Activated naive CD4-positive, alpha-beta T cell treated with anti-CD3 and anti-CD28 coated beads, Interleukin-2, amount 50 U/mL, for 24 hours (primary cell): ENCODE data around the gene INIP.

ENCODE experiments used
- H3K27ac Mint-ChIP-seq: one replicate; pipeline ENCODE4 v1.8.0; 2021; ENCODE audit warnings: mild to moderate bottlenecking, mixed read lengths
- H3K27me3 Mint-ChIP-seq: one replicate; pipeline ENCODE4 v1.8.0; 2021; ENCODE audit warnings: mixed read lengths
- H3K36me3 Mint-ChIP-seq: one replicate; pipeline ENCODE4 v1.8.0; 2021; ENCODE audit warnings: mixed read lengths
- H3K4me1 Mint-ChIP-seq: one replicate; pipeline ENCODE4 v1.8.0; 2021; ENCODE audit warnings: mixed read lengths
- H3K4me3 Mint-ChIP-seq: one replicate; pipeline ENCODE4 v1.8.0; 2021; ENCODE audit warnings: mild to moderate bottlenecking, mixed read lengths
- H3K9me3 Mint-ChIP-seq: one replicate; pipeline ENCODE4 v1.8.0; 2021; ENCODE audit warnings: mixed read lengths

INIP gene

GRCh38 chr9:112663681-112664080 is 54.2 kb downstream of the INIP start:
- H3K27ac Mint-ChIP-seq: no peak overlapping the region
- H3K4me3 Mint-ChIP-seq: no peak overlapping the region
- no peaks in the 10 kb centered on the region for H3K9me3 Mint-ChIP-seq
- H3K36me3 Mint-ChIP-seq: peaks cover 2% of the 10 kb centered on the region
- H3K4me1 Mint-ChIP-seq: no peaks in the 10 kb centered on the region
- no peaks in the 10 kb centered on the region for H3K27me3 Mint-ChIP-seq

GRCh38 chr9:112659906-112660305 is 58.0 kb downstream of the INIP start:
- no peaks in the 10 kb centered on the region for H3K4me1 Mint-ChIP-seq
- H3K9me3 Mint-ChIP-seq: no peaks in the 10 kb centered on the region
- H3K36me3 Mint-ChIP-seq: peaks cover 2% of the 10 kb centered on the region
- no peak overlapping the region for H3K4me3 Mint-ChIP-seq
- no peaks in the 10 kb centered on the region for H3K27me3 Mint-ChIP-seq
- H3K27ac Mint-ChIP-seq: no peak overlapping the region

DNA sequence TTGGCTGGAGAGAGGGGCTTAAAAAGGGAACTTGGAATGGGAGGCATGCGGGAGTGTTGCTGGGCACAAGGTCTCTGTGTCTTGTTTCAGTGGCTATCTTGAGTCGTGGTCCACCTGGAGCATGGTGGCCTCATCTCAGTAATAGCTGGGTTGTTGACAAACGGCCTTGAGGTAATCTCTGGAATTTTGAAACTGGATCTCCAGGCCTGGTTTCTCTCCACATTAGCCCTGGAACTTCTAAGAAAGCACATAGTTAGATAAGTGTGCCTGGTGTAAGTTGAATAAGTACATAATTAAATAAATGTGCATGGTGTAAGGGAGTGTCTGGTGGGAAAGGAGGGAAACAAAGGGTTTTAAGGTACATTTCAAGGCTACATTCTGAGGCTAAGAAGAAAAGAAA is 62.2 kb downstream of the INIP start:
- Mint-ChIP-seq H3K4me3 (no peak overlapping the region), H3K36me3 (peaks cover 5% of the 10 kb centered on the region), H3K27me3 (no peaks in the 10 kb centered on the region), H3K9me3 (no peaks in the 10 kb centered on the region), H3K4me1 (no peaks in the 10 kb centered on the region), H3K27ac (no peak overlapping the region)

GRCh38 chr9:112654282-112654681 is 63.6 kb downstream of the INIP start:
- Mint-ChIP-seq H3K27me3 (no peaks in the 10 kb centered on the region), H3K9me3 (peaks cover 6% of the 10 kb centered on the region), H3K27ac (no peak overlapping the region), H3K4me1 (no peaks in the 10 kb centered on the region), H3K36me3 (peaks cover 10% of the 10 kb centered on the region), H3K4me3 (no peak overlapping the region)

DNA sequence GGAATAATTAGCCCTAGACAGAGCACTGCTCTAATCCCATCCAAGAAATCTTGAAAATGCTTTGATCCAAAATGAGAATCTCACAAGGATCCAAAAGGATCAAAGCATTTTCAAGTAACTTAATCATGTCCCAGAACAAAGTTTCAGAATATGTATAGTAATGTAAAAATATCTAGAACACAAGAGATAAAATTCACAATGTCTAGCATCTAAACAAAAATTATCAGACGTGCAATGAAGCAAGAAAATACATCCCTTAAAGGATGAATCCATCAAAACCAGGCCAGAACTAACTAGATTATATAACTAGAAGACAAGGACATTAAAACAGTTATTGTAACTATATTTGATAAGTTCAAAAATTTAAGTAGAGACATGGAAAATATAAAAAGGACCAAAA is 69.3 kb downstream of the INIP start:
- H3K36me3 Mint-ChIP-seq: peaks cover 40% of the 10 kb centered on the region
- H3K4me1 Mint-ChIP-seq: no peaks in the 10 kb centered on the region
- no peaks in the 10 kb centered on the region for H3K27me3 Mint-ChIP-seq
- H3K4me3 Mint-ChIP-seq: no peak overlapping the region
- peaks cover 24% of the 10 kb centered on the region for H3K9me3 Mint-ChIP-seq
- no peak overlapping the region for H3K27ac Mint-ChIP-seq

- Mint-ChIP-seq H3K4me1 (no peaks in the 10 kb centered on the region), H3K4me3 (no peak overlapping the region), H3K27ac (no peak overlapping the region), H3K9me3 (peaks cover 24% of the 10 kb centered on the region), H3K27me3 (no peaks in the 10 kb centered on the region), H3K36me3 (peaks cover 37% of the 10 kb centered on the region)
Observed at GRCh38 chr9:112647596-112647995, 70.3 kb downstream of the INIP start.

DNA sequence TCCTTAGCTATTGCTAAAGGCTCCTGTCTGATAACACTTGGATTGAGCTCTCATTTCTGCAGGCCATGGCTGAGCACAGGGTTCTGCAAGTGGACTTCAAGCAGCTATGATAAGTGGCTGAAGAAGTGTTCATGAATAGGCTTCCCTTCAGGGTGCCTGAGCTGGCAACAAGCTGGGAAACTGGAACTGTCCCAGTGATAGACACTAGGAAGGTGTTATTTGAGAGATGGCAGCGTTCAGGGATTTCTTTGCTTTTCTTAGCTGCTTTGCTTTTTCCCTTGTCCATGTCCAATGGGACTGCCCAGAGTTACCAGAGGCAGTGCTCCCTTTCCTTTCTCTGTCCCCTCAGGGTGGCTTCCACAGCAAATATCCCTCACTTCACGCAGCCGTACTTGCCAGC is 75.8 kb downstream of the INIP start:
- Mint-ChIP-seq H3K36me3 (peaks cover 32% of the 10 kb centered on the region), H3K4me3 (no peak overlapping the region), H3K4me1 (no peaks in the 10 kb centered on the region), H3K27me3 (peaks cover 3% of the 10 kb centered on the region), H3K9me3 (peaks cover 29% of the 10 kb centered on the region), H3K27ac (no peak overlapping the region)

DNA sequence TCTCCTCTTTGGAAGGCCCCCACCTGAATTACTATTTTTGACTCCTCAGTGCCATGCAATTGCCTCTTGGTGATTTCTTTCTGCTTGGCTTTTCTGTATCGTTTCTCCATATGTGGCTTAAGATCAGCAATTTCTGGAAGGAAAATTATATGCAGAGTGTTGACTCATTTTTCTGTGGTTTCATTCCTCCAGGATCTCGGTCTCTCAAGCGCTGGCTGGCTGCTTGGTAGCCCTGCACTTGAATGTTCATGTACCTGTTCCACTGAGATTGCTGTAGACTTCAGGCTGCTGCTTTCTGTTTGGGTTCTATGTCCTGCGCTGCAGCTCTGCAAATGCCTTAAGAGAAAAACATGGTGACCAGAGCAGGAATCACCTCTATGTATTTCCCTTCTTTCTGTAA is 77.6 kb downstream of the INIP start:
- Mint-ChIP-seq H3K4me3 (no peak overlapping the region), H3K4me1 (no peaks in the 10 kb centered on the region), H3K36me3 (peaks cover 19% of the 10 kb centered on the region), H3K27ac (no peak overlapping the region), H3K9me3 (peaks cover 15% of the 10 kb centered on the region), H3K27me3 (peaks cover 3% of the 10 kb centered on the region)
